Measurements from ENCODE around the gene EMC9. TPM values are rescaled to one million over a fixed set of nuclear protein-coding genes. Genes with fewer than 3 reads are reported as not detected.

Gene EMC9
- total RNA-seq, 1 donor from 2014 or later: 10.5 TPM

GRCh38 chr14:24156840-24157239 is 15.4 kb upstream of the EMC9 start:
- Histone ChIP-seq H3K4me1 (peaks cover 6% of the 10 kb centered on the region), H3K9me3 (no peaks in the 10 kb centered on the region), H3K36me3 (peaks cover 76% of the 10 kb centered on the region), H3K4me3 (no peak overlapping the region), H3K27ac (no peak overlapping the region), H3K27me3 (no peaks in the 10 kb centered on the region)
- DNase-seq (no peak), ATAC-seq (no peak)
- intact Hi-C loops (cut with DNase I): no loop called here
- TF ChIP-seq CTCF (IDR thresholded peaks at IDR 0.05): no peak

- Histone ChIP-seq H3K4me3 (no peak overlapping the region), H3K9me3 (no peaks in the 10 kb centered on the region), H3K36me3 (peaks cover 86% of the 10 kb centered on the region), H3K27me3 (no peaks in the 10 kb centered on the region), H3K4me1 (no peaks in the 10 kb centered on the region), H3K27ac (no peak overlapping the region)
- intact Hi-C loops (cut with DNase I): no loop called here
- DNase-seq: no peak
- ATAC-seq: no peak
- no peak for TF ChIP-seq CTCF (IDR thresholded peaks at IDR 0.05)
These were observed 13.7 kb upstream of the EMC9 start for GRCh38 chr14:24155100-24155499.

GRCh38 chr14:24151404-24152080 is 10.2 kb upstream of the EMC9 start:
- Histone ChIP-seq H3K9me3 (no peaks in the 10 kb centered on the region), H3K36me3 (peaks cover 79% of the 10 kb centered on the region), H3K4me3 (no peak overlapping the region), H3K27ac (no peak overlapping the region), H3K27me3 (no peaks in the 10 kb centered on the region), H3K4me1 (peaks cover 13% of the 10 kb centered on the region)
- ATAC-seq: no peak
- intact Hi-C loops (cut with DNase I): no loop called here
- no peak for DNase-seq
- TF ChIP-seq CTCF (IDR thresholded peaks at IDR 0.05): no peak

- no peak overlapping the region for H3K4me3 ChIP-seq
- H3K27ac ChIP-seq: no peak overlapping the region
- intact Hi-C loops (cut with DNase I): no loop called here
- H3K36me3 ChIP-seq: peaks cover 73% of the 10 kb centered on the region
- no peaks in the 10 kb centered on the region for H3K27me3 ChIP-seq
- DNase-seq: no peak
- TF ChIP-seq CTCF (IDR thresholded peaks at IDR 0.05): no peak
- H3K4me1 ChIP-seq: peaks cover 14% of the 10 kb centered on the region
- no peaks in the 10 kb centered on the region for H3K9me3 ChIP-seq
- ATAC-seq: no peak
These were observed 9.6 kb upstream of the EMC9 start for GRCh38 chr14:24150993-24151392.

- Histone ChIP-seq H3K4me1 (peaks cover 18% of the 10 kb centered on the region), H3K27me3 (no peaks in the 10 kb centered on the region), H3K9me3 (no peaks in the 10 kb centered on the region), H3K4me3 (no peak overlapping the region), H3K27ac (no peak overlapping the region), H3K36me3 (peaks cover 69% of the 10 kb centered on the region)
- DNase-seq: no peak
- TF ChIP-seq CTCF (IDR thresholded peaks at IDR 0.05): no peak
- intact Hi-C loops (cut with DNase I): no loop called here
- ATAC-seq: no peak
These were observed 9.2 kb upstream of the EMC9 start for GRCh38 chr14:24150567-24150966.

GRCh38 chr14:24150061-24150460 is 8.7 kb upstream of the EMC9 start:
- peaks cover 64% of the 10 kb centered on the region for H3K36me3 ChIP-seq
- intact Hi-C loops (cut with DNase I): no loop called here

More at GRCh38 chr14:24150061-24150460, 8.7 kb upstream of the EMC9 start:
- TF ChIP-seq CTCF (IDR thresholded peaks at IDR 0.05): no peak
- Histone ChIP-seq H3K27ac (no peak overlapping the region), H3K9me3 (no peaks in the 10 kb centered on the region), H3K27me3 (no peaks in the 10 kb centered on the region), H3K4me1 (peaks cover 22% of the 10 kb centered on the region), H3K4me3 (no peak overlapping the region)
- no peak for ATAC-seq
- DNase-seq: no peak
